Activated CD4-positive, alpha-beta T cell treated with anti-CD3 and anti-CD28 coated beads, Interleukin-2, amount 50 U/mL, for 1 hour (primary cell): Measurements from ENCODE around the gene MVD.
A peak's percentile ranks its signal among the peaks of the same experiment; 100 is the strongest.

Experiments used
- DNase-seq: peaks from one replicate; pipeline ENCODE4 v3.0.0-alpha.2; 2020

The MVD gene

DNA sequence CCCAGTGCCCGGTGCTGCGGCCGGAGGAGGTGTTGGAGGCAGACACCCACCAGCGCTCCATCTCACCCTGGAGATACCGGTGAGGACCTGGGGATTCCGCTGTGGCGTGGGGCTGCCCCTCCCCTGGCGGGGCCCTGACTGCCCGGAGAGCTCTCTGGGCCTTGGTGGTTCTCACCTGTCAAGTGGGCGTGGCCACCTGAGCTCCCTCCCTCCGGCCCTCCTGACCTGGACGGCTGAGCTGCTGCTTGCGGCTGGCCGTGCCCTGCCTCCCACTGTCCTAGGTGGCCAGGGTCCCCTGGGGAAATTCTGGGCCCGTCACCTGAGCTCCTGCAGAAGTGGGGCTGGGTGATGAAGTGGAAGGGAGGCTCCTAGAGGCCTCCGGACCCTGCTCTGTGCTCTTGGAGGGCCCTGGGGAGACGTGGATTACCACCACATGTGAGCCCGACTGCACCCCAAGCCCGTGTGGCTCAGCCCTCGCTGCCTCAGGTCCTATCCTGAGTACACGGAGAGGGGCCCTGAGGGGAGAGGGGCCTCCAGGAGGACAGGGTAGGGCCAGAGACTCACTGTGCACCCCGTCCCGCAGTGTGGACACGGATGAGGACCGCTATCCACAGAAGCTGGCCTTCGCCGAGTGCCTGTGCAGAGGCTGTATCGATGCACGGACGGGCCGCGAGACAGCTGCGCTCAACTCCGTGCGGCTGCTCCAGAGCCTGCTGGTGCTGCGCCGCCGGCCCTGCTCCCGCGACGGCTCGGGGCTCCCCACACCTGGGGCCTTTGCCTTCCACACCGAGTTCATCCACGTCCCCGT is 23.5 kb downstream of the MVD start:
- DNase-seq, result no peak

DNA sequence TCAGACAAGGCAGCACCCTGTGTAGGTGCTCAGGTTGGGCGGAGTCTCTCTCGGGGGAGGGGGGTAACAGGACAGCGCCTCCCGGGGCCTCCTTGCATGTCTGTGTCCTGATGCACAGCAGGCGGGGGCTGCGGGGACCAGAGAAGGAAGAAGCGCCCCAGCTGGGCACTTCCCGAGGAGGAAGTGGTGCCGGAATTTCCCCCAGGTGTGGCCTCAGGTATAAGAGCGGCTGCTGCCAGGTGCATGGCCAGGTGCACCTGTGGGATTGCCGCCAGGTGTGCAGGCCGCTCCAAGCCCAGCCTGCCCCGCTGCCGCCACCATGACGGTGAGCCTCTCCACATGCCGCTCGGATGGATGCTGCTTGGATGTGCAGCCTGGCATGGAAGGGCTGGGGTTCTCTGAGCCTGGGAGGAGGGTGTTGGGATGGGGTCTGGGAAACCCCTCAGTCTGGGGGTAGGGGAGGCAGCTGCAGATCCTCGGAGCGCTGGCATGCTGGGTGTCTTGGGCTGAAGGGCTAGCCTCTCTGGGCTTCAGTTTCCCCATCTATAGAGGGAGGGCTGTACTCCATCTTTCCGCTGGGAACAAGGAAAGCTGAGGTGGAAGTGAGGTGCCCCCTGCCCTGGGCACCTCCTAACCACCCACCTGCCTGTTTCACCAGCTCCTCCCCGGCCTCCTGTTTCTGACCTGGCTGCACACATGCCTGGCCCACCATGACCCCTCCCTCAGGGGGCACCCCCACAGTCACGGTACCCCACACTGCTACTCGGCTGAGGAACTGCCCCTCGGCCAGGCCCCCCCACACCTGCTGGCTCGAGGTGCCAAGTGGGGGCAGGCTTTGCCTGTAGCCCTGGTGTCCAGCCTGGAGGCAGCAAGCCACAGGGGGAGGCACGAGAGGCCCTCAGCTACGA is 24.3 kb downstream of the MVD start, which contains the start of gene IL17C:
TSS of gene IL17C (plus strand) at position 250 of the 908 bp plus-strand sequence. CDS start at position 320, 70 bp downstream.
- DNase-seq, result no peak

DNA sequence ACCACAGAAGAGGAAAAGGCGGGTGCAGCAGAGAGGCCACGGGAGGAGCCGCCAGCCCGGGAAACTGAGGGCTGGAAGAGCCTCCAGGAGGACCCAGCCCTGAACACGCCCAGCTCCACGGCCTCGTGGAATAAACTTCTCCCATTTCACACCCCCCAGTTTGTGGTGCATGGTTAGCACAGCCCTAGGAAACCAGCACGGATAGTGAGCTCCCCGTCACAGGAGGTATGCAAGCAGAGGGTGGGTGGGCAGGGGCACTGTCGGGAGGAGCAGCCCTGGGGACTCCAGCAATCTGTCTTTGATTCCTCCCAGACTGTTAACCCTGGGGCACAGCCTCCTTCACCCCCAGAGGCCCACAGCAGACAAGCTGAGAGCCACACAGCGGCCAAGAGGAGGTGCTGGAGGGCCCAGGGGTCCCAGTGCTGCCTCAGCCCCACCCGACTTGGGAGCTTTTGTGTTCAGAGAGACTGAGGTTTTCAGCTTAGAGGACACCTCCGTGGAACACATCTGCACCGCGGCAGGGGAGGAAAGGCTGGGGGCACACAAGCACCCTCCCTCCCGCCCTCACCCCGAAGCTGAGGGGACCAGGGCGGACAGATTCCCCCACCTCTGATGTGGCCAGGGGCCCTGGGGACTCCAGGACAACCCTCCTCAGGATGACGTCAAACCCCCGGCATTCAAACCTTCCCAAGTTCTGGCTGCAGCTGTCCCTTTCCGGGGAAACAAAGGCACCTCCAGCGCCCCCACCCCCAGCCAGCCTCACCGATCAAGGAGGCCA is 26.2 kb downstream of the MVD start:
- DNase-seq, result no peak

DNA sequence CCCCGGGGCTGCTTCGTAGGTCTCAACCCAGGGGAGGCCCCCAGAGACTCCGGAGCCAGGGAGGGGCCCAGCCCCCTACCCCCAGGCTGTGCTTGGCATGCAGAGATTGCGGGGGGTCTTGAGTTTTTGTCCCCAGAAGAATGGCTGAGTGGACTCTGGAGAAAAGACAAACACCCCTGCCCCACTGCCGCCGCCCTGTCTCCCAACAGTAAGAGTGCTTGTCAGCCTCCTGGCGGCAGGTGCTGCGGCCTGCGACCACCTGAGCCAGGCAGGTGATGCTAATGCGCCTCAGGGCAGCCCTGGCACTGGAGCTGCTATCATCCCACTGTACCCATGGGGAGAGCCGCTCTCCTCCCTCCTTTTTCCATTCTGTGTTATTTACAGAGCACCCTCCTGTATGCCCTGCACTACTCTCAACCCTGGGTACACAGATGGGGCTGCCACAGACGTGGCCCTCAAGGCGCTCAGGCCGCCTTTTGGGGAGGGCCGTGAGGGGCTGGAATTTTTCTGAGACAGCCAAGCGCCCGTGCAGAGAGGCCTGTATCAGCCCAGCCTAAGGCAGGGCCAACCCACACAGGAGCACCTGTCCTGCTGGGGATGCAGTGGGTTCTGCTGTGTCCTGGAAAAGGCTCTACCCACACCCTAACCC is 27.1 kb downstream of the MVD start:
- no peak for DNase-seq

DNA sequence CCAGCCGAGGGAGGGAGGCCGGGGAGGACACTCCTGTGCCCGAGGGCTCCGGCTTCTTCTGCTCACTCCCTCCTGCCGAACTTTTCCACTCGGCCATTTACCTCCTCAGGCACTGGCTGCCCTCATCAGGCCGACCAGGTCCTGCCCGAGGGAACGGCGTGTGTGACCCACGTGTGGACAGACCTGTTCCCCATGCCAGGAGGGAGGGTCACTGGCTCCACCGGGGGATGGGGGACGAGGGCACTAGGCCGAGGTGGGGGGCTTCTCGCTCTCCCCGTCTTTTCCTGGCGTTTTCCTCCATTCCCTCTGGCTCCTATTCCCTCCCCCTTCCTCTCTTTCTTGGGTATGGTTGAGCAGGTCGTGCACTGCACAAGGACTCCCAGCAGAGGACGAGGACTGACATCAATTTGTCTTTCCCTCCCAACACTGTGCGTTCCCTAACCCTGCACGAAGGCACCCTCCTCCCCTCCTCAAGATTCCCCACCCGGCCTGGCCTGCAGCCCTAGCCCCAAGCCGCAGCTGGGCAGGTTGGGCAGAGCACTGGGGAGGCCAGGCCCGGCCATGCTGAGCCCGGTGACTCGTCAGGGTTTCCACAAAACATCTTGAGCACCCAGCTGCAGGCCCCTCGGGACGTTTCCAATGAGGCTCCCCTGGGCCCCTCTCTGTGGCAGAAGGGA is 27.8 kb downstream of the MVD start:
- no peak for DNase-seq

DNA sequence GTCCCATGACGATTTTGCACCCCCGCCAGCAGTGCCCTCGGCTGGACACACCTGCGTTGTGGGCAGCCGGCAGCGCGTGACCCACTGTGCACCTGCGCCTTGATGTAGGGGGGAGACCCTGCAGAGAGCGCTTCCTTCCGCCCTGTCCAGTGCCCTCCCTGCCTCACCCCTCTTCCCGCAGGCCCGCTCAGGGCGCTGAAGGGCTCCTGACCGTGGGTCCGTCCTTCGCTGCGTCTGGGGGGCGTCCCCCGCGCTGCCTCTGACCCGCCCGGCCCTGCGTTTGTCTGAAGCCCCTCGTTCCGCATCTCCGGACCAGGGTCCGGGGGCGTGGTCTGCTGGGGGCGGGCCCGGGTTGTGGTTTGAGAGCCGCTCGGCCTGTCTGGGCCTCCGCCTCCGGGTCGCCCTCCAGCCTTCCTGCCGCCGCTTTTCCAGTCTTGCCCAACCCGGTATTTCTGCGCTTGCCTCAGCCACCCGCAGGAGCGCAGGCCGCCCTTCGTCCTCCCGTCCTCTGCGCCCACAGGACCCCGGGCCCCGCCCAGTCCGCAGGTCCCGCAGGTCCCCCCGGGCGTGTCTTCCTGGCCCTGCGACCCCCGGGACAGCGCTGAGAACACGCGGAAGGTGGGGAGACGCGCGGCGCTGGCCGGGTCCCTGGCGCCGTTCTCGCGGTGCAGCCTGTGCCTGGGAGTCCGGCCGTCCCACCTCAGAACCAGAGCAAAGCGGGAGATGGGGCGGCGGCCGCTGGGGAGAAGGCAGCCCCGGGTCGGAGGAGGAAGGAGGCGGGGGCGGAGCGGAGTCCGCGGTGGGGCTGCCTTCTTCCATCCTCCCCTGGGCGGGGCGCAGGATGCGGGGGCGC is 28.5 kb downstream of the MVD start:
- peak; percentile 39 for DNase-seq

DNA sequence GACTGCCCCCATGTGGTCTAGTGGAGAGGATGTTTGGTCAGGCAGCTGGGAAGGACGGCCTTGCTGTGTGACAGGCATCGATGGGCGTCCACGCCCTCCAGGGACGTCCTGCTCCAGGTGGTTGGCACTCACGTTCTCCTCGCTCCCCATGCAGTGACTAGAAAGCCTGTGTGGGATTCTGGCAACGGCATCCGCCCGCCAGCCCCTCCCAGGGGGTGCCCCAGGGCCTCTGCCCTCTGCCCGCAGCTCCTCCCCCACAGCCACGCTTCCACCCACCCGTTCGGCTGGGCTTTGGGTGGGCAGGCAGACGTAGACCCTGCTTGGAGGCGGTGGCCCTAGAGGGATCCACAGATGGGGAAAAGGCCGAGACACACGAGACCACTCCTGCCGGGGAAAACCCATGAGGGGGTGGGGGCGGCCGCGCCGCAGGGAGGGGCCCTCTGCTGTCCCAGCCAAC is 29.2 kb downstream of the MVD start:
- peak; percentile 41 for DNase-seq

DNA sequence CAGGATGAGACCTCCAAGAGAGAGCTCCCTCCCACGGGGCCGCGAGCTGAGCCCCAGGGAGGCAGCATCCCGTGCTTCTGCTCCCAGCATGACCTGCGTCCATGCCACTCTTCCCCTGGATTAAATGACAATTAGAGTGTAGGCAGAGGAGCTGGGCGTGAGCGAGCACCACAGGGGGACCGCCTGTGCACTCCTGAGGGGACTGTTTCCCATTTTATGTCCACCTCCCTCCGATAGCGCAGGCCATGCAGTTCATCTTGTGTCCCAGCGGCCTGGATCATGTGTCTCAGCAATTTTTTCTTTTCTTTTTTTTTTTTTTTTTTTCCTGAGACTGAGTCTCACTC is 30.3 kb downstream of the MVD start:
- no peak for DNase-seq

DNA sequence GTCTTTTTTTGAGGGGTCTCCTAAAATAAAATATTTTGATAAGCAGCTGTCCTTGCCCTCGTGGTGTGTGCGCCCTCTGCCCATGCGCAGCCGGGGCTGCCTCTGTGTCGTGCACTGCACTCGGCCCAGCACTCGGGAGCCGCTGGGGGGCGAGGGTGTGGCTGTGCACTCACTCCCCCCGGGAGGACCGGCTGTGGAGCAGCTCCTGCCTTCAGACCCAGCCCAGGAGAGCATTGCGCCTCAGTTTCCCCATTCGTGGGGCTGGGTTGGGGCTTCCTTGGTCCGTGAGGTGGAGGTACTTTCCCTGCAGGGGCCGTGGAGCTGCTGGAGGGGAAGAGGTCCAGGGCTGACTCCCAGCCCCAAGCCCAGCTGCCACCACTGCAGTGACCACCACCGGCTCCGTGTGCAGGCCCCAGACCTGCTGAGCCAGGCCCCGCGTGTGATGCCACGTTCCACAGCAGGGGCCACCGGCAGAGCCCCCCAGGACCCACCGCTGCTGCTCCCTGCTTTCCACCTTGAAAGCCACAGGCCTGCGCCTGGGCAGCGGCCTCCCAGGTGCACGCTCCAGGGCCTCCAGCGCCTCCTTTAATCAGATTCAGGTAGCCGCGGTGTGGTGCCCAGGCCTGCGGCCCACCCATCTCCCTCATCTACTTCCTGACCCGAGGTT is 30.8 kb downstream of the MVD start:
- DNase-seq, result no peak

DNA sequence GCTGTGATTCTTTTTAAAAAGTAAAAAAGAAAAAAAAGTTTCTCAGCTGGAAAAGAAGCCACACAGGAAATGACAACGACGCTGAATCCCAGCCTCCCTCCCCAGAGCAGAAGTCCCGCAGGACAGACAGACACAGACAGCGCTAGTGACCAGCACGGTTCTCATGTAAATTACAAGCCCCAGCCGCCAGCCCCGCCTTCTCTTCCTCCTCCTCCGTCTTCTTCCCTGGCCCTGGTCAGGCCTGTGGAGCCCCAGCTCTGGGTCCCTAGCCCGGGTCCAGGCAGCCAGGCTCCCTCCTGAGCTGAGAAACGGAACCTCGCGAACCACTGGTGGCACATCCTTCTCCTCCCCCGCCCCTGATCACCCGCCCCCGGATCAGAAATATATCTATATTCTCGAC is 31.5 kb downstream of the MVD start:
- DNase-seq, result no peak

DNA sequence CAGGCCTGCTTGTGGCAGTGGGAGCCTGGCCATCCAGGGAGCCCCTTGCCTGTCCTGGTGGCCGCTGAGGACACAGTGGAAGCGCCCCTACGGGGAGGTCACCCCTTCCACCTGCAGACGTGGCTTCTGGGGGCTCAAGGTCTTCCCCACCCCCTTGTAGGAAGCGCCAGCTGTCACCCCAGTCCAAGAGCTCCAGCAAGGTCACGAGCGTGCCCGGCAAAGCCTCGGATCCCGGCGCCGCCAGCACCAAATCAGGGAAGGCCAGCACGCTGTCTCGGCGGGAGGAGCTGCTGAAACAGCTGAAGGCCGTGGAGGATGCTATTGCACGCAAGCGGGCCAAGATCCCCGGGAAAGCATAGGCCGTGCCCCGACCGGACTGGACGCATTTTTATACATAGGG is 31.9 kb downstream of the MVD start:
- no peak for DNase-seq

DNA sequence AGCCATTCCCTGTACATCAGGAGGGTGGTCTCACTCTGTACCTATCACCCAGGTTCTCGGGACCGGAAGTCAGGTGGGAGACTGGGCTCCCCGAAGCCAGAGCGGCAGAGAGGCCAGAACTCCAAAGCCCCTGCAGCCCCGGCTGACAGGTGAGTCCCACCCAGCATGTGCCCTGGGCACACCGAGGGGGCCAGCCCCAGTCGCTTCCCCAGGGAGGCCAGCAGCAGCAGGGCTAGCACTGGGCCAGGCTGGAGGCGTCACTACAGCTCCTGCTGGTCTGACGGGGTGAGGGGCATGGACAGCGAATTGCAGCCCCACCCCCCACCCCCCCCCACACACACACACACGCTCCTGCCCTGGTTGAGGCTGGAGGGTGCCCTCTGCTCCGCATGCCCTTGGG is 32.5 kb downstream of the MVD start:
- DNase-seq, result no peak

DNA sequence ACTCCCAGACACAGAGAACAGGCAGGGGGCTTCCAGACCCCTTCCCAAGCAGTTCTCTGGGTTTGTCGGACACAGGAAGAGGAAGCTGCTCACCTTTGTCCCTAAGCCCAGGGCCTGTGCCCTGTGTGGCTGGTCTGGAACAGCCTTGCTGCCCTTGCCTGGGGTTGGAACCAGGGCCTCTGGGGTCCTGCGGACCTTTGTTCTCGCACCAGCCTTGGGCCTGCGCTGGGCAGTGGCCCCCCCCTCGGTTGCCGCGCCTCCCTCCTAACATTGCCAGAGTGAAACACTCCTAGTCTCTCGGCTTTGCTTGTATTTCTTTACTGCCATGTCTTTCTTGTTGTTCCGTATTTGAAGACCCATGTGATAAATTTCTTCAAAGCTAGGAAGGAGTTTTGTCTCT is 33.1 kb downstream of the MVD start:
- DNase-seq, result no peak

DNA sequence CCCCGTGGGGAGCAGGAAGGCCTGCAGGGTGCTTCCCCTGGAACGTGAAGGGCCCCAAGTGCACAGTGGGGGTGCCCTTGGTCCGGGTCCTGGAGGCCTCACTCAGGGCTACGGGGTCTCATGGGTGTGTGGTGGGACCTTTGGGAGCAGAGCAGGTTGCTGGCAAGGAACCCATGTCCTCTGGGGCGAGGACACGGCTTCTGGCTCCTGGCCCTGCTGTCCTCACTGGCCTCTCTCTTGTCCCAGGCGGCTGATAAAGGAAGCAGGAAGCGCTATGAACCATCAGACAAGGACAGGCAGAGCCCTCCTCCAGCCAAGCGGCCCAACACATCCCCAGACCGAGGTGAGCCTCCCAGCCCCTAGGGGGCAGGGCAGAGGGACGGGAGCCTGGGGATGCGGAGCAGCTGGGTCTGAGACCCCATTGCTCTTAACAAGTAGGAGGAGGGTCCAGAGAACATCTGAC is 34.3 kb downstream of the MVD start:
- no peak for DNase-seq

DNA sequence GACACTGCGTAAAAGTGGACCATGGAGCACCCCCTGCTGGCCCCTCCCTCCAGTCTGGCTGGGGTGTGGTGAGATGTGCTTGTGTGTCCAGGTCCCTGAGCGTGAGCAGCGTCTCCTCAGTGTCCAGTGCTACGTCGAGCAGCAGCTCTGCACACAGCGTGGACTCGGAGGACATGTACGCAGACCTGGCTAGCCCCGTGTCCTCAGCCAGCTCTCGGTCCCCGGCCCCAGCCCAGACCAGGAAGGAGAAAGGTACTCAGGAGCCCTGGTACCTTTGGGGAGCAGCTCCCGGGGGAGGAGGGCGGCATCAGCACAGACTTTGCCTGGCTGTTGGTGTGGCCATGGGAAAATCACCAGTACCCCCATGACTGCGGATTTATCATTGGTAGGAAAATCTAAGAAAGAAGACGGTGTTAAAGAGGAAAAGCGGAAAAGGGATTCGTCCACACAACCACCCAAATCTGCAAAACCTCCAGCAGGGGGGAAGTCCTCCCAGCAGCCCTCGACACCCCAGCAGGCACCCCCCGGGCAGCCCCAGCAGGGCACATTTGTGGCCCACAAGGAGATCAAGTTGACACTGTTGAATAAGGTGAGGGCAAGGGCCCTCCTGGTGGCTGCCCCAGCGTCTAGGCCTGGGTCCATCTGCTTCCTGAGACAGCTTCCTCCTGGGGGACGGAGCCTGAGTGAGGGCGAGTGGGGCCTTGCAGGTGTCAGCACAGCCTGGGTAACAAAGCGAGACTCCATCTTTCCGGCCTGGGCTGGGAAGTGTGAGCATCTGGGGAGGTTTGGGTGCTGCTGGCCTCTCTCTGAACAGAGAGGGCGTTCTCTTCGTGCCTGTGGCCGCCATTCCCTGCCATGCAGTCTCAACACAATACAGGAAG is 35.1 kb downstream of the MVD start:
- DNase-seq, result no peak

DNA sequence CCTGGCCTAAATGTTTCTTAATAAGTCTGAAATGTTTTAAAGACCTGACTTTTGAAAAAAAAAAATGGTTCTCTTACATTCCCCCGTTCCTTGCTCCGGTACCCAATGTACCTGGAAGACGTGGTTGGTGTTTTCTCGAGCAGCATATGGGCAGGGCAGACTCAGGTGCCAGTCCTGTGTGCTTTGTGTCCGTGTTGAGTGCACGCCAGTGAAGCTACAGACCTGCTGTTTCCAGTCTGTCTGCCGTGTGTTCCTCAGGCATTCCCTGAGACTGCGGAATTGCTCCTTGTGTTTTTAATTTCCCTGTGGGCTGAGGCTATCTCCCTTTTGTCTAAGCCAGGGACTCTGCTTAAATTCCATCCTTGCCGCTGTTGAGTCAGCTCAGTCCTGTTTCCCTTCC is 36.2 kb downstream of the MVD start:
- no peak for DNase-seq

DNA sequence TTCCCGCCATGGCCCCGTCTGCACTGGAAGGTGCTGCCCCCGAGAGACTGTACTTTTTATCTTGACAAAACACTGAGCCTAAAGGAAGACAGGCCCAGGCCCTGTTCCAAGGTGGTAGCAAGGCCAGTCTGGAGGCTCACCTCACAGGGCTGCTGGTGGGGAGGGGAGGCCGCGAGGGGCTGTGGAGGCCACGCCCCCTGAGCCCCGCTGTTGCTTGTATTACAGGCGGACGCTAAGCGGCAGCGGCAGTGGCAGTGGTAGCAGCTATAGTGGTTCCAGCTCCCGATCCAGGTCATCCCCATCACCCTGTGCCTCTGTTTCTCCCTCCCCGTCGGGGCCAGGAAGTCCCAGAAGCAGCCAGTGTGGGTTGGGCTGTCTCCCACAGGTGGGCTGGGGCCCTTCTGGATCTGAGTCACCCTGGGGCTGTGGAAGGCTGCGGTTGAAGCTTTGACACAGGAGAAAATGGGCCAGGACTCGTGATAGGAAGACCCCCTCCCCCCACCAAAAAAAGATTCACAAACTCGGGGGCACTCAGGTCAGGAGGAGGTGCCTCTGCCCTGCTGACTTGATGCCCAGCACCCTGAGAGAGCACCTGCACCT is 37.8 kb downstream of the MVD start:
- no peak for DNase-seq

DNA sequence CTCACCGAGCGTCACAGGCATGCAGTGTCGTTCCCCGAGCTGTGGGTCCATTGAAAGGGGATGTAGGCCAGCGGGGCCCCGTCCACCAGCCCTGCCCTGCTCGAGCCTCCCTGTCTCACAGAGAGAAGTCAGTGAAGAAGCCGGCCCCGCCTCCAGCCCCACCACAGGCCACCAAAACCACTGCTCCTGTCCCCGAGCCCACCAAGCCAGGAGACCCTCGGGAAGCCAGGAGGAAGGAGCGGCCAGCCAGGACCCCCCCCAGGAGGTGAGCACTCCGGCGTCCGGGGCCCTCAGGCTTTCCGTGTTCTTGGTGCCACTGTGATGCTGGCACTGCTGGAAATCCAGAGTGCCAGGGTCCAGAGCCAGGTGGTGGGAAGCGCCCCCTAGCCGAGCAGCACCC is 38.4 kb downstream of the MVD start:
- DNase-seq, result no peak

DNA sequence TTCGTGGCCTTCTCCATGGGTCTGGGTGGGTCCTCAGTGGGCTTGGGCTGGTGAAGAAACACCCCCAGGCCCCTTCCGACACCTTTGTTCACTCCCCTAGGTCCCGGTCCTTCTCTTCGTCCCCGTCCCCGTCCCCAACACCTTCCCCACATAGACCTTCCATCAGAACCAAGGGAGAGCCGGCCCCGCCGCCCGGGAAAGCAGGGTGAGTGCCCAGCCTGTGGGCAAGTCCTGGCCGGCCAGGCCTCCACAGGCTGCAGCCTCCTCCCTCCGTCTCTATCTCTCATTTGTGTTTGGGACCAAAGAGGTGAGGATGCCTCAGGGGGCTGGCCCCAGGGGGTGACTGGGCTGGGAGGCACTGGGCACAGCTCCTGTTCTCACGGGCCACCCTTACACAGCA is 39.0 kb downstream of the MVD start:
- DNase-seq, result no peak
